Caco-2 (cell line): ENCODE results near the gene ANXA3. TPM values are rescaled to one million over a fixed set of nuclear protein-coding genes. Genes with fewer than 3 reads are reported as not detected.

ENCODE experiments used
- BruUV-seq: library from RNA; stranded (reverse); fragments of 400-500 nt; replicated peaks from 2 replicates; lab custom pipeline; 2021; lab: Mats Ljungman, UMichigan
- CTCF ChIA-PET: fragments of 300-600 bp; sonication (Branson Sonifier 250); formaldehyde crosslinking; loops from one replicate; lab custom pipeline; 2022; ENCODE audit warnings: antibody characterized with exemption; lab: Charles Lee
- POLR2A ChIA-PET: fragments of 300-600 bp; sonication (Branson Sonifier 250); formaldehyde crosslinking; loops from one replicate; lab custom pipeline; 2022; ENCODE audit warnings: antibody characterized with exemption; lab: Charles Lee
- DNase-seq, 2 experiments: peaks; one replicate each; pipeline versions ENCODE4 v3.0.0 to v3.0.0-alpha.2; 2020 to 2022
- H3K27me3 ChIP-seq: replicated peaks from 2 replicates; pipeline ENCODE4 v1.6.0; 2011; ENCODE audit warnings: low read length; ENCODE audit not compliant: control insufficient read depth, insufficient read depth
- H3K36me3 ChIP-seq: 2 replicates; pipeline ENCODE4 v1.5.1; 2011; ENCODE audit warnings: low read length; ENCODE audit not compliant: control insufficient read depth, insufficient read depth
- H3K4me1 ChIP-seq: fragments of 250-450 bp; sonication (Bioruptor Pico); 2 replicates; pipeline ENCODE4 v1.5.1; 2020; ENCODE audit warnings: mild to moderate bottlenecking
- H3K4me3 ChIP-seq: 2 replicates; pipeline ENCODE4 v1.5.1; 2011; ENCODE audit warnings: low read depth, mild to moderate bottlenecking, control low read depth, low read length
- H3K9me3 ChIP-seq: fragments of 250-450 bp; sonication (Bioruptor Pico); 2 replicates; pipeline ENCODE4 v1.5.1; 2020; ENCODE audit warnings: mild to moderate bottlenecking, moderate library complexity
- H3K27ac Mint-ChIP-seq: one replicate; pipeline ENCODE4 v1.8.0; 2022; ENCODE audit warnings: mixed read lengths; ENCODE audit not compliant: unreplicated experiment
- H3K27me3 Mint-ChIP-seq: one replicate; pipeline ENCODE4 v1.8.0; 2022; ENCODE audit warnings: mixed read lengths; ENCODE audit not compliant: insufficient read depth, unreplicated experiment
- H3K36me3 Mint-ChIP-seq: one replicate; pipeline ENCODE4 v1.8.0; 2022; ENCODE audit warnings: mild to moderate bottlenecking, mixed read lengths; ENCODE audit not compliant: insufficient read depth, unreplicated experiment
- H3K4me1 Mint-ChIP-seq: one replicate; pipeline ENCODE4 v1.8.0; 2022; ENCODE audit warnings: low read depth, mixed read lengths; ENCODE audit not compliant: unreplicated experiment
- H3K4me3 Mint-ChIP-seq: one replicate; pipeline ENCODE4 v1.8.0; 2022; ENCODE audit warnings: mild to moderate bottlenecking, moderate library complexity, mixed read lengths; ENCODE audit not compliant: unreplicated experiment
- H3K9me3 Mint-ChIP-seq: one replicate; pipeline ENCODE4 v1.8.0; 2022; ENCODE audit warnings: mixed read lengths; ENCODE audit not compliant: unreplicated experiment
- CTCF ChIP-seq, 2 experiments: fragments of 200-600 bp in 1 of 2; IDR thresholded peaks; 1 replicate in 1 of 2; 2 replicates in 1 of 2; pipeline versions ENCODE4 v1.5.1 to v1.8.0; 2011 to 2022; ENCODE audit warnings: antibody characterized with exemption in 1 of 2, control low read depth in 1 of 2, inconsistent platforms in 1 of 2, low read depth in 1 of 2, low read length in 1 of 2, mild to moderate bottlenecking in 1 of 2, moderate library complexity in 1 of 2; ENCODE audit not compliant: insufficient read depth in 1 of 2, severe bottlenecking in 1 of 2, unreplicated experiment in 1 of 2
- intact Hi-C: fragments of 100-400 bp; cut with micrococcal nuclease; formaldehyde crosslinking; loops from one replicate; pipeline ENCODE4 v1.10.0; 2022; ENCODE audit not compliant: unreplicated experiment
- total RNA-seq: library from RNA; stranded (reverse); gene quantifications from 2 replicates; pipeline ENCODE4 v1.2.3, GENCODE V29; 2022

The ANXA3 gene
- total RNA-seq, 1 experiment from 2014 or later = 361 TPM

- TF ChIP-seq CTCF (IDR thresholded peaks at IDR 0.05; ENCODE audit: insufficient read depth in 1 of 2, low read depth in 1 of 2, low read length in 1 of 2, severe bottlenecking in 1 of 2, unreplicated experiment in 1 of 2) = no peak
- Mint-ChIP-seq H3K4me1 (peaks cover 8% of the 10 kb centered on the region), H3K27ac (no peak overlapping the region), H3K36me3 (peaks cover 90% of the 10 kb centered on the region), H3K4me3 (no peak overlapping the region), H3K9me3 (peaks cover 5% of the 10 kb centered on the region), H3K27me3 (no peaks in the 10 kb centered on the region)
- no peaks in the 10 kb centered on the region for H3K27me3 ChIP-seq
- H3K36me3 ChIP-seq = peaks cover 6% of the 10 kb centered on the region; the same call in 1 of the 2 replicates
- DNase-seq = no peak
- intact Hi-C loops = no loop called here
- peaks cover 8% of the 10 kb centered on the region for H3K4me1 ChIP-seq
- no peaks in the 10 kb centered on the region for H3K9me3 ChIP-seq
- ChIA-PET POLR2A (no interaction called here), CTCF (no interaction called here)
- H3K4me3 ChIP-seq = no peak overlapping the region
- no TSS peak for BruUV-seq
These were observed 37.5 kb downstream of the ANXA3 start for GRCh38 chr4:78588894-78589545.

- H3K9me3 Mint-ChIP-seq = peaks cover 5% of the 10 kb centered on the region
- H3K4me1 Mint-ChIP-seq = peaks cover 17% of the 10 kb centered on the region
- ChIA-PET POLR2A (no interaction called here), CTCF (no interaction called here)
- H3K36me3 Mint-ChIP-seq = peaks cover 92% of the 10 kb centered on the region
- TF ChIP-seq CTCF (IDR thresholded peaks at IDR 0.05; ENCODE audit: insufficient read depth in 1 of 2, low read depth in 1 of 2, low read length in 1 of 2, severe bottlenecking in 1 of 2, unreplicated experiment in 1 of 2) = no peak
- no peak overlapping the region for H3K4me3 Mint-ChIP-seq
- Histone ChIP-seq H3K4me1 (peaks cover 18% of the 10 kb centered on the region), H3K4me3 (no peak overlapping the region), H3K9me3 (no peaks in the 10 kb centered on the region), H3K36me3 (peaks cover 6% of the 10 kb centered on the region; the same call in 1 of the 2 replicates), H3K27me3 (no peaks in the 10 kb centered on the region)
- DNase-seq = no peak
- no peak overlapping the region for H3K27ac Mint-ChIP-seq
- no peaks in the 10 kb centered on the region for H3K27me3 Mint-ChIP-seq
- BruUV-seq = no TSS peak
- intact Hi-C loops = no loop called here
These were observed 39.8 kb downstream of the ANXA3 start for GRCh38 chr4:78591404-78591803.

GRCh38 chr4:78592088-78592783 is 40.7 kb downstream of the ANXA3 start:
- no TSS peak for BruUV-seq
- Histone ChIP-seq H3K36me3 (peaks cover under 1% of the 10 kb centered on the region; the same call in 1 of the 2 replicates), H3K27me3 (no peaks in the 10 kb centered on the region), H3K4me3 (no peak overlapping the region), H3K4me1 (peaks cover 18% of the 10 kb centered on the region), H3K9me3 (no peaks in the 10 kb centered on the region)
- intact Hi-C loops = no loop called here
- no peaks in the 10 kb centered on the region for H3K27me3 Mint-ChIP-seq
- peaks cover 5% of the 10 kb centered on the region for H3K9me3 Mint-ChIP-seq
- H3K4me1 Mint-ChIP-seq = peaks cover 17% of the 10 kb centered on the region
- no peak for DNase-seq
- peaks cover 92% of the 10 kb centered on the region for H3K36me3 Mint-ChIP-seq
- ChIA-PET POLR2A (interaction anchor here (0.6 kb wide), 1 partner anchor 25 kb away, joined by 3 read pairs; no protein-coding TSS in a partner anchor), CTCF (interaction anchor here (0.5 kb wide), 1 partner anchor 140 kb away, joined by 3 read pairs; no protein-coding TSS in a partner anchor)
- H3K27ac Mint-ChIP-seq = peak overlapping the region; percentile 21
- peak in 1 of 2 experiments; percentile 19 for TF ChIP-seq CTCF (IDR thresholded peaks at IDR 0.05; ENCODE audit: insufficient read depth in 1 of 2, low read depth in 1 of 2, low read length in 1 of 2, severe bottlenecking in 1 of 2, unreplicated experiment in 1 of 2)
- no peak overlapping the region for H3K4me3 Mint-ChIP-seq
